HAP-1 (cell line): Measurements from ENCODE around the gene TBPL2.
"Not testable (repeated sequence)": the region's sequence is repeated elsewhere in the genome, so short reads cannot be mapped to it uniquely, and the experiment has no call there.

Experiments
- DNase-seq, 2 experiments: peaks; one replicate each; pipeline ENCODE4 v3.0.0-alpha.2; 2016 to 2020; ENCODE audit warnings: low spot score in 2 of 2
- H3K27me3 ChIP-seq: fragments of 250-450 bp; sonication (Bioruptor Pico); 2 replicates; pipeline ENCODE4 v1.5.1; 2020; ENCODE audit warnings: low read depth, mild to moderate bottlenecking, moderate library complexity
- H3K36me3 ChIP-seq: fragments of 250-450 bp; sonication (Bioruptor Pico); replicated peaks from 2 replicates; pipeline ENCODE4 v1.5.1; 2020; ENCODE audit warnings: mild to moderate bottlenecking
- H3K4me1 ChIP-seq: fragments of 250-450 bp; sonication (Bioruptor Pico); 2 replicates; pipeline ENCODE4 v1.5.1; 2020; ENCODE audit warnings: mild to moderate bottlenecking
- H3K4me3 ChIP-seq: fragments of 250-450 bp; sonication (Bioruptor Pico); 2 replicates; pipeline ENCODE4 v1.5.1; 2020; ENCODE audit warnings: mild to moderate bottlenecking, moderate library complexity
- H3K9me3 ChIP-seq: fragments of 250-450 bp; sonication (Bioruptor Pico); 2 replicates; pipeline ENCODE4 v1.5.1; 2020; ENCODE audit warnings: mild to moderate bottlenecking, moderate library complexity
- in situ Hi-C: fragments of 300-500 bp; cut with MboI; formaldehyde crosslinking; loops from 3 replicates; pipeline ENCODE4 v1.14.3; 2020; ENCODE audit warnings: low sequenced_read_pairs, inconsistent platforms, mixed read lengths

TBPL2 gene

GRCh38 chr14:55383056-55383466 lies 57.4 kb downstream of the TBPL2 start:
- in situ Hi-C loops, H3K4me3 ChIP-seq, H3K9me3 ChIP-seq, DNase-seq, H3K4me1 ChIP-seq, H3K27me3 ChIP-seq: not testable (repeated sequence)
- peaks cover 12% of the 10 kb centered on the region for H3K36me3 ChIP-seq

GRCh38 chr14:55382483-55382882 lies 57.9 kb downstream of the TBPL2 start:
- Histone ChIP-seq H3K36me3 (peaks cover 18% of the 10 kb centered on the region), H3K4me3 (no peak overlapping the region), H3K9me3 (no peaks in the 10 kb centered on the region), H3K27me3 (no peaks in the 10 kb centered on the region), H3K4me1 (no peaks in the 10 kb centered on the region)
- in situ Hi-C loops: no loop called here
- no peak for DNase-seq

DNA sequence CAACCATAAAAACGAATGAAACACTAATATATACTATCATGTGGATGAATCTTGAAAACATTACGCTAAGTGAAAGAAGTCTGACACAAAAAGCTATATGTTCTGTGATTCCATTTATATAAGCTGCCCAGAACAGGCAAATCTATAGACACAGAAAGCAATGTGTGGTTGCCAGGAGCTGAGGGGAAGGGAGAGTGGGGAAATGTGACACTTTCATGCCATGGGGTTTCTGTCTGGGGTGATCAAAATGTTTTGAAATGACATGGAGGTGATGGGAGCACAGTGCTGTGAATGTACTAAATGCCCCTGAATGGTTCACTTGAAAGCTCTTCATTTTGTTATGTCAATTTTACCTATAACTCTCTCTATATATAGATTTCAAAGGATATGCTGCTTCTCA lies 58.9 kb downstream of the TBPL2 start:
- Histone ChIP-seq H3K4me3 (no peak overlapping the region), H3K27me3 (no peaks in the 10 kb centered on the region), H3K36me3 (peaks cover 19% of the 10 kb centered on the region), H3K4me1 (no peaks in the 10 kb centered on the region), H3K9me3 (no peaks in the 10 kb centered on the region)
- DNase-seq: no peak
- in situ Hi-C loops: no loop called here

- no peak for DNase-seq
- in situ Hi-C loops: no loop called here
- no peak overlapping the region for H3K4me3 ChIP-seq
- no peaks in the 10 kb centered on the region for H3K27me3 ChIP-seq
- H3K9me3 ChIP-seq: no peaks in the 10 kb centered on the region
- no peaks in the 10 kb centered on the region for H3K4me1 ChIP-seq
- peaks cover 19% of the 10 kb centered on the region; the same call in 1 of the 2 replicates for H3K36me3 ChIP-seq
Observed at GRCh38 chr14:55381040-55381439, 59.4 kb downstream of the TBPL2 start.

GRCh38 chr14:55377236-55377635 lies 63.2 kb downstream of the TBPL2 start:
- no peaks in the 10 kb centered on the region for H3K4me1 ChIP-seq
- in situ Hi-C loops: no loop called here
- H3K4me3 ChIP-seq: no peak overlapping the region
- peaks cover 26% of the 10 kb centered on the region for H3K36me3 ChIP-seq
- DNase-seq: no peak
- no peaks in the 10 kb centered on the region for H3K27me3 ChIP-seq
- H3K9me3 ChIP-seq: no peaks in the 10 kb centered on the region

GRCh38 chr14:55374771-55375170 lies 65.6 kb downstream of the TBPL2 start:
- no peak for DNase-seq
- Histone ChIP-seq H3K27me3 (no peaks in the 10 kb centered on the region), H3K36me3 (peaks cover 23% of the 10 kb centered on the region), H3K4me1 (no peaks in the 10 kb centered on the region), H3K4me3 (no peak overlapping the region), H3K9me3 (no peaks in the 10 kb centered on the region)
- in situ Hi-C loops: no loop called here

DNA sequence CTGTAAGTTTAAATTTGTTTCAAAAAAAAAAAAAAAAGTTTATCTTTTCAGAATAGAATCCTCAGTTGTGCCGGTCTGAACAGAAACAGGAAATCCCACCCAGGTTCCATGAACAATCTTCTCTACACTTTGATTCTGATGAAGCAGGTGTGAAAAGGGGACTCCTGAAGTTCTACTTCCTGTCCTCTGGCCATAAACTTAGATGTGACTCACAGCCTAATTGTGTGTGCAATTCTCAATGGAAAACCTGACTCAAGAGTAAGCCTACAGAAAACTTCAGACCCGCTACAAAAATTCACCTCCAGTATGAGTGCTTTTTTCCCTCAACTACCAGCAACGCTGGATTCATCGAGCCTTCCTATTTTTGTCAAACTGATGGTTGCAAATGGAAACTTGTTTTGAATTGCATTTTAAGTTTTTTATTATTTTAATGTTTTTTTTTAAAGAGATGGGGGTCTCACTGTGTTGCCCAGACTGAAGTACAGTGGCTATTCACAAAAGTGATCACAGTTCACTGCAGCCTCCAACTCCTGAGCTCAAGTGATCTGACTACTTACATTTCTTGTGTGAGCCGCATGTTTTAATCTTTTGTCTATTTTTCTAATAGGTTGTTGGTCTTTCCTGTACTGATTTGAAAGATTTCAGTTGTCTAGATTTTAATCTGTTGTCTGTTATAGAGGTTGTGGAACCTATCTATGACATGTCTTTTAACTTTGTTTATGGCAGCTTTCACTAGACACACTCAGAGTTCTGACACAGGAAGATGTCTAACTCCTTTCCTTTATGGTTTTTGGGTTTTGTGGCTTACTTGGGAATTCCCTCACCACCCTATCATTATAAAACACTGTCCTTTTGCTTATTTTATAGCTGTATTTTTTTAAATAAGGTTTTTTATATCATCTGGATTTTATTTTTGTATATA lies 66.4 kb downstream of the TBPL2 start:
- in situ Hi-C loops: no loop called here
- no peak for DNase-seq
- Histone ChIP-seq H3K9me3 (no peaks in the 10 kb centered on the region), H3K27me3 (no peaks in the 10 kb centered on the region), H3K36me3 (peaks cover 25% of the 10 kb centered on the region), H3K4me1 (no peaks in the 10 kb centered on the region), H3K4me3 (no peak overlapping the region)

DNA sequence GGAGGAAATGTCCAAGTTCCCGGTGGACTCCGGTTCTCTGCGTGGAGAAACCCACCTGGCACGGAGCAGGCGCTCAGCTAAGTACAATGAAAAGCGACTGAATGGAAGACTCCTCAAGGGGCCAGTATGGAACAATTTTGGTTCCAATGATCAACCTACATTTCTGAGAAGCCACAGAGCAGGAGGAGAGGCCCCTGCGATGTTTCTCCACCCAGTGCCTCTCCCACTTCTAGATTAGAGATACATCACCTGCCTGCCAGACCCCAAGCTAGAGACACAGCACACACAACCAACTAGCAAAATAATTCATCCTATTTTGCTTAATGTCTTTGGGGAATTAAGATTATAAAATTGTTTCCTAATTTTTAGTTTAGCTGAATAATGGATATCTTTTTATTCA lies 67.6 kb downstream of the TBPL2 start:
- DNase-seq: no peak
- no peaks in the 10 kb centered on the region for H3K27me3 ChIP-seq
- no peak overlapping the region for H3K4me3 ChIP-seq
- H3K4me1 ChIP-seq: no peaks in the 10 kb centered on the region
- H3K36me3 ChIP-seq: peaks cover 24% of the 10 kb centered on the region
- no peaks in the 10 kb centered on the region for H3K9me3 ChIP-seq
- in situ Hi-C loops: no loop called here

DNA sequence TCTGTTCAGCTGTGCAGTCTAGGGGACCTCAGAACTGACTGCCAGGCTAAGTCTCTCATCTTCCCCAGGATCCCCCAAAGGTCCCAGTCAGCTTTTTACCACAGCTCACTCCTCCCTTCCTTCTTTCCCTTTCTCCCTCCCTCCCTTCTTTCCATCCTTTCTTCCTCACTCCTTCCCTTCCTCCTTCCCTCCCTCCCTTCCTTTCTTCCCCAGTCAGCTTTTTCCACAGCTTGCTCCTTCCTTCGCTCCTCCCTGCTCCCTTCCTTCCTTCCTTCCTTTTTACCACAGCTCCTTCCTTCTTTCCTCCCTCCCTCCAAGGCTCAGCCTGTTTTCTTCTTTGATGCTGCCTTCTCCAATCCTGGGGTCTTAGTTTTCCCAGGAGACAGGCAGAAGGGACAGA lies 68.0 kb downstream of the TBPL2 start:
- in situ Hi-C loops: no loop called here
- H3K27me3 ChIP-seq: no peaks in the 10 kb centered on the region
- H3K4me1 ChIP-seq: no peaks in the 10 kb centered on the region
- no peak for DNase-seq
- peaks cover 20% of the 10 kb centered on the region for H3K36me3 ChIP-seq
- no peaks in the 10 kb centered on the region for H3K9me3 ChIP-seq
- no peak overlapping the region for H3K4me3 ChIP-seq

DNA sequence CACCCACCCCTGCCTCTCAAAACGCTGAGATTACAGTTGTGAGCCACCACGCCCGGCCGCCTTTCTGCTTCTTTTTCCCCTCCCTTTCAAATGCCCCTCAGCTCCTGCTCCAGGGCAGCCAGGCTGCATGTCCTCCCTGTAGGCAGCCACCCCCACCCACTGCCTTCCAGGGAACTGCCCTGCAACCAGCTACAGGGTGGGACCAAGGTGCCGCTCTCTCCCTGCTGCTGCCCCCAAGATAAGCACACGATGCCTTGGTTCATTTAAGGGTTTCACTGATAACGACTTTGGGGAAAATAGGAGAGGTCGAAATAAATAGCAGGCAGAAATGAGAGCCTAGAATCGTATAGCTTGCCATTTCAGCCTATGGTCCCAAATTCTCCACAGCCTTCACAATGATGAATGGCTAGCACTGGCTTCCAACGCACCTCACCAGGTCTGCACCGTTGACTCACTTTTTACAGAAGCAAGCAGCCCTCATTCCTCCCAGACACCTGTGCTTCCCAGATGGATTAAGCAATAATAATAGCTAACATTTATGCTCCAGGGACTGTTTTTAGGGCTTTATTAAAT lies 69.4 kb downstream of the TBPL2 start:
- H3K4me1 ChIP-seq: no peaks in the 10 kb centered on the region
- no peak overlapping the region for H3K4me3 ChIP-seq
- no peaks in the 10 kb centered on the region for H3K9me3 ChIP-seq
- DNase-seq: no peak
- in situ Hi-C loops: no loop called here
- no peaks in the 10 kb centered on the region for H3K27me3 ChIP-seq
- peaks cover 17% of the 10 kb centered on the region for H3K36me3 ChIP-seq

DNA sequence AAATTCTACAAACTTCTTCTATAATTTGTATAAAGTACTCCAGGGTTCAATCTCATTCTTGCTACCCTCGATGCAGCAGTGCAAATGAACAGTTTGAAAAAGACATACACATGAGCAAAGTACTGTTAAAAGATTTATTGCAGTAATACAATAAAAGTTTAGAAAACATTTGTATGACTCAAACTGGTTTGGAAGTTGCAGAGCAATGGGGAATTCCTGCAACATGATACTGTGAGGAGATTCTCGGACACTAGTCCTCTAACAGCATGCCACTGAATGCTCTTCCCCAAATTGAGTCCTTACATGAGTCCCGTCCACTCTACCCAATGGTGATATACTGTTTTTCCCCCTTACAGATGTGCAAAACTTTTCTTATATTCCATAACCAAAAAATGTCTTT lies 74.1 kb downstream of the TBPL2 start:
- peaks cover 13% of the 10 kb centered on the region for H3K36me3 ChIP-seq
- no peaks in the 10 kb centered on the region for H3K9me3 ChIP-seq
- in situ Hi-C loops: no loop called here
- no peaks in the 10 kb centered on the region for H3K4me1 ChIP-seq
- H3K4me3 ChIP-seq: no peak overlapping the region
- no peak for DNase-seq
- no peaks in the 10 kb centered on the region for H3K27me3 ChIP-seq
